Astrocyte of the cerebellum (primary cell): ENCODE results near the gene ZDHHC11B.
A peak's percentile ranks its signal among the peaks of the same experiment; 100 is the strongest.
"Not testable (repeated sequence)": the region's sequence is repeated elsewhere in the genome, so short reads cannot be mapped to it uniquely, and the experiment has no call there.

Experiments
- DNase-seq: peaks from one replicate; pipeline ENCODE4 v3.0.0-alpha.2; 2011; ENCODE audit warnings: low read depth
- H3K4me3 ChIP-seq: 2 replicates; pipeline ENCODE4 v1.5.1; 2011; ENCODE audit warnings: mild to moderate bottlenecking, low read depth, low read length, moderate library complexity
- CTCF ChIP-seq: IDR thresholded peaks from 2 replicates; pipeline ENCODE4 v1.5.1; 2012; ENCODE audit warnings: low read length, low read depth, moderate library complexity, mild to moderate bottlenecking; ENCODE audit errors: missing control alignments
- in situ Hi-C: cut with HindIII; loops from 2 replicates; pipeline ENCODE4 v1.10.0; 2017; ENCODE audit warnings: low sequenced_read_pairs

The ZDHHC11B gene

GRCh38 chr5:717143-717542 lies 67.4 kb downstream of the ZDHHC11B start:
- DNase-seq = no peak
- no peak for TF ChIP-seq CTCF
- no peak overlapping the region for H3K4me3 ChIP-seq
- in situ Hi-C loops = no loop called here

GRCh38 chr5:716740-717139 lies 67.8 kb downstream of the ZDHHC11B start:
- DNase-seq, H3K4me3 ChIP-seq, in situ Hi-C loops: not testable (repeated sequence)

DNA sequence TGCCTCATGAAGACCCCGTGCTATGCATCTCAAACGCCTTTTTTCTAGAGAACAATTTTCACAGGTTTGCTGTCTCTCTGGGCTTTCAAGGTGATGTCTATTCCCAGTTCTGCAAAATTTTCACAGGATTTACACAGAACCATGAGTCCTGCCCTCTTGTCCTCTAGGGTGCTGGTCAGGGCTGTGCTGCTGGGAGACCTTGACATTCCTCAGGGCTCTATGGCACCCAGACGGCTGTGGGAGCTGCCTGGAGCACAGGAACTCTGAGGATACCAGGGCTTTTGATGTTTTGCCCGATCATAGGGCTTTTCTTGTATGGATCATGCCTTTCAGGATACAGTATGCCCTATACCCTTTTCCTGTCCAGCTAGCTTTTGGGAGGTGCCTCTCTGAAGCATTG lies 68.9 kb downstream of the ZDHHC11B start:
- in situ Hi-C loops, DNase-seq, H3K4me3 ChIP-seq: not testable (repeated sequence)

DNA sequence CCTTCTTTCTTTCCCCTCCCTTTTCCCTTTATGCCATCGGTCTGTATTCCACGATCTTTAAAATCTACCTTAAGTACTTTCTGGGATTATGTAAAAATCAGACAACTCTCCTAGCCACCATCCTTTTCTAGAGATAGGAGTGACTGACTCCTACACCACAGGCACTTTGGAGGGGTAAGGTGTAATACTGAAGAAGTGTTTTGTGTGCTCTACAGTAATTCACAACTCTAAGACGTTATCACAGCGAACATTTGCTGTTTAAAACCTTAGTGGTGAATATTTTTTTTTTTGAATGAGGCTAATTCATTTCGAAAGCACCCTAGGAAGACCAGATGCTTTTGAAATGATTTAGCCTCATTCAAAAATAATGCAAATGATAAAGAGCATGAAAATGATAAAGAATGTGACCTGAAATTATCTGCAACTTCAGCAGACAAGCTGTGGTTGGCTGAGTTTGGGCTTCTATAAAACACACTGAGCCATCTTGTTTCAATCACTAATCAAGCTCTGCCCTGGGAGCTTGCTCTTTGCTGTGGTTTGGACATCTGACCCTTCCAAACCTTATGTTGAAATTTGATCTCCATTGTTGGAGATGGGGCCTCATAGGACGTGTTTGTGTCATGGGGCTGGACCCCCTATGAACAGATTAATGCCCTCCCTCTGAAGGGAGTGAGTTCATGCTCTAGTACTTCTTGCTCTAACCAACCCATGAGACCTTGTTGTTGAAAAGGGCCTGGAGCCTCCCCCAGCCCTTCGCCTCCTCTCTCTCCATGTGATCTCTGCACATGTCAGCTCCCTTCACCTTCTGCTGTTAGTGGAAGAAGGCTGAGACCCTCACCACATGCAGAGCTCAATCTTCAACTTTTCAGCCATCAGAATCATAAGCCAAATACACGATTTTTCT lies 70.1 kb downstream of the ZDHHC11B start:
- DNase-seq, in situ Hi-C loops, H3K4me3 ChIP-seq: not testable (repeated sequence)

- H3K4me3 ChIP-seq, in situ Hi-C loops, DNase-seq: not testable (repeated sequence)
These were observed 70.8 kb downstream of the ZDHHC11B start for GRCh38 chr5:713686-714085.

DNA sequence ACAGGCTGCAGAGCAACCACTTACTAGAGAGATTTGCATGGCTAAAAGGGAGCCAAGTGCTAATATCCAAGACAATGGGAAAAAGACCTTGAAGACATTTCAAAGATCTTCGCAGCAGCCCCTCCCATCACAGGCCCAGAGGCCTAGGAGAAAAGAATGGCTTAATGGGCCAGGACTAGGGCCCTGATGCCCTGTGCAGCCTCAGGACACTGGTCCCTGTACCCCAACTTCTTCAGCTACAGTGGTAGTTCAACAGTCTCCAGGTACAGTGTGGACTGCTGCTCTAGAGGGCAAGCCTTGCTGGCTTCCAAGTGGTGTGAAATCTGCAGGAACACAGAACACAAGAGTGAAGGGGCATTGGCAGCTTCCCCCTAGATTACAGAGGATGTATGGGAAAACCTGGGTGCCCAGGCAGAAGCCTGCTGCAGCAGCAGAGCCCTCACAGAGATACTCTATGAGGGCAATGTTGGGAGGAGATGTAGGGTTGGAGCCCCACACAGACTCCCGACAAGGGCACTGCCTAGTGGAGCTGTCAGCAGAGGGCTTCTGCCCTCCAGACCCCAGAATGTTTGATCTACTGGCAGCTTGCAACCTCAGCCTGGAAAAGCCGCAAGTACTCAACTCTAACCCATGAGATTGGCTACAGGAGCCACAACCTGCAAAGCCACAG lies 75.5 kb downstream of the ZDHHC11B start:
- in situ Hi-C loops, H3K4me3 ChIP-seq, DNase-seq: not testable (repeated sequence)

DNA sequence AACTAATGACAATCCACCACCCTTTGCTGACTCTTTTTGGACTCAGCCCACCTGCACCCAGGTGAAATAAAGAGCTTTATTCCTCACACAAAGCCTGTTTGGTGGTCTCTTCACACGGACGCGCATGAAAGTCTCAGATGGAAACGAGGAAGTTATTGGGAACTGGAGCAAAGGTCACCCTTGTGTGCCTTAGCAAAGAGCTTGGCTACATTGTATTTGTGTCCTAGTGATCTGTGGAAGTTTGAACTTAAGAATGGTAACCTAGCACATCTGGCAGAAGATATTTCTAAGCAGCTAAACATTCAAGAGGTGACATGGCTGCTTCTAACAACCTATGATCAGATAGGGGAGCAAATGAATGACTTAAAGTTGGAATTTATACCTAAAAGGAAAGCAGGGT lies 76.2 kb downstream of the ZDHHC11B start:
- H3K4me3 ChIP-seq, DNase-seq, in situ Hi-C loops: not testable (repeated sequence)

DNA sequence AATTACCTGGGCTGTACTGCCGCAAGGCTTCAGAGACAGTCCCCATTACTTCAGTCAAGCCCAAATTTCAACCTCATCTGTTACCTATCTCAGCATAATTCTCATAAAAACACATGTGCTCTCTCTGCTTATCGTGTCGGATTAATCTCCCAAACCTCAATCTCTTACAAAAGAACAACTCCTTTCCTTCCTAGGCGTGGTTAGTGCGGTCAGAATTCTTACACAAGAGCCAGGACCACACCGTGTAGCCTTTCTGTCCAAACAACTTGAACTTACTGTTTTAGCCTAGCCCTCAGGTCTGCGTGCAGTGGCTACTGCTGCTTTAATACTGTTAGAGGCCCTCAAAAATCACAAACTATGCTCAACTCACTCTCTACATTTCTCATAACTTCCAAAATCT lies 78.4 kb downstream of the ZDHHC11B start:
- in situ Hi-C loops, DNase-seq: not testable (repeated sequence)

DNA sequence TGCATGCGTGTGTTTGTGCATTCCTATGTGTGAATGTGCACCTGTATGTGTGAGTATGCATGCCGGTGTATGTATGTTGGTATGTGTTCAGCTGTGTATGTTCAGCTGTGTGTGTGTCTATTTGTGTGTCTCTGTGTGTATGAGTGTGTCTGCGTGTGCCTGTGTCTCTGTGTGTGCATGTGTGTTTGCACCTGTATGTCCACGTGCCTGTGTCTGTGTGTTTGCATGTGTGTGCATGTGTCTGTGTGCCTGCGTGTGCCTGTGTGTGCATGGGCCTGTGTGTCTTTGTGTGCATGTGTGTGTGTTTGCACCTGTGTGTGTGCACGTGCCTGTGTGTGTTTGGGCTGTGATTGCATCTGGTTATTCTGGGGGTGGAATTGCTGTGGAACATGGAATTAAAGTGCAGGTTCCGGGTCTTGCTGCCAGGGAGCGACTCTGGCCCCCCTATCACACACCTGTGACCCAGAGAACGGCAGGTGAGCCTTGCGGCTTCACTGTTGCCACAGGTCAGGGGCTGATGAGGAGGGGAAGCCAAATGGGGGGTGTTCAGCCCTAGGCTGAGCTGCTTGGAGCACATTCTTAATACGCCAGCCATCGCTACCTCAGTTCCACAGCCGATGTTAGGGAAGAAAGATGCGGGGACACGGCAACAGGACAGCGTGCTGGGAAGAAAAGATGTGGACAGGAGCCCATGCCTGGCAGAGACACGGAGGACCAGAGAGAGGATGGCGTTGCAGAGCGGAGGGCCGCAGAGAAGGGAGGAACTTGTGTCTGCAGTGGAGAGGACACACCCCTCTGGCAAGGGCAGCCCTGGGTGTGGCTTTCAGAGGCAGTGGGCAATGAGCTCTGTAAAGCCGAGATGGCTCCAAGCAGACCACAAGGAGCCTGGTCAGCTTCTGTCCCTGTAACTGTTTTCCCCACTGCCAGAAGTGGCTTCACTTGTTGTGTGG lies 87.5 kb downstream of the ZDHHC11B start:
- H3K4me3 ChIP-seq, DNase-seq, in situ Hi-C loops: not testable (repeated sequence)

More for the DNA sequence above, 78.4 kb downstream of the ZDHHC11B start:
- not testable (repeated sequence) for H3K4me3 ChIP-seq

GRCh38 chr5:696191-696590 lies 88.3 kb downstream of the ZDHHC11B start:
- H3K4me3 ChIP-seq, in situ Hi-C loops, DNase-seq: not testable (repeated sequence)

- H3K4me3 ChIP-seq, DNase-seq, in situ Hi-C loops: not testable (repeated sequence)
These were observed 89.1 kb downstream of the ZDHHC11B start for GRCh38 chr5:695475-695874.

GRCh38 chr5:694042-694431 lies 90.5 kb downstream of the ZDHHC11B start:
- in situ Hi-C loops, H3K4me3 ChIP-seq, DNase-seq: not testable (repeated sequence)

GRCh38 chr5:693271-694041 lies 91.1 kb downstream of the ZDHHC11B start, which contains the start of gene TPPP:
Gene TPPP (minus strand): TSS chr5:693352. CDS start chr5:678060, 15,292 bp downstream.
- H3K4me3 ChIP-seq = peak within 1 kb of the TSS; percentile 26
- in situ Hi-C loops, DNase-seq: not testable (repeated sequence)

DNA sequence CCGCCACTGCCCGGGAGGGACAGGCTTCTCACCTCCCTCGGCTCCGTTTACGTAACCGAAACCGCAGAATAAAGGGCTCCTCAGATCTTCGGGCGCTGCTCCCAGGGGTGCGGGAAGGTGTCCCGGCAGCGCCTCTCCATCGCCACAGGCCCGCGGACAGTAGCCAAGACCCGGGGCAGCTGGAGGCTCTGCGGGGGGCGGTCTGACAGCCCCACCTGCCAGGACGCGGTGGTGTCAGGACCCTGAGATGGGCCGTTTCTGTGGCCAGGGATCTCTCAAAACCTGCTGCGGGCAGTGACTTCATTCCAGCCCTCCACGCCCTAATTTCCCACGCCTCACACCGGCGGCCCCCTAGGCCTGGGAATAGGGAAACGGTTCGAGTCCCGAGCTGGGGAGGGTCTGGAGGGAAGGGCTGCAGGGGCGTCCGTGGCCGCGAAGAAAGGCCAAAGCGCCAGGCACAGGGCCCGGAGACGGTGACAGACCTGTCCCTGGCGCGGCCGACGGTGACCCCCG lies 91.9 kb downstream of the ZDHHC11B start:
- H3K4me3 ChIP-seq = peak overlapping the region; percentile 23
- in situ Hi-C loops, DNase-seq: not testable (repeated sequence)
